NAMALWA (cell line): ENCODE data around the gene C14orf93.

Source experiments
- DNase-seq: peaks from one replicate; pipeline ENCODE4 v3.0.0-alpha.2; 2015; ENCODE audit warnings: low spot score

C14orf93 gene

DNA sequence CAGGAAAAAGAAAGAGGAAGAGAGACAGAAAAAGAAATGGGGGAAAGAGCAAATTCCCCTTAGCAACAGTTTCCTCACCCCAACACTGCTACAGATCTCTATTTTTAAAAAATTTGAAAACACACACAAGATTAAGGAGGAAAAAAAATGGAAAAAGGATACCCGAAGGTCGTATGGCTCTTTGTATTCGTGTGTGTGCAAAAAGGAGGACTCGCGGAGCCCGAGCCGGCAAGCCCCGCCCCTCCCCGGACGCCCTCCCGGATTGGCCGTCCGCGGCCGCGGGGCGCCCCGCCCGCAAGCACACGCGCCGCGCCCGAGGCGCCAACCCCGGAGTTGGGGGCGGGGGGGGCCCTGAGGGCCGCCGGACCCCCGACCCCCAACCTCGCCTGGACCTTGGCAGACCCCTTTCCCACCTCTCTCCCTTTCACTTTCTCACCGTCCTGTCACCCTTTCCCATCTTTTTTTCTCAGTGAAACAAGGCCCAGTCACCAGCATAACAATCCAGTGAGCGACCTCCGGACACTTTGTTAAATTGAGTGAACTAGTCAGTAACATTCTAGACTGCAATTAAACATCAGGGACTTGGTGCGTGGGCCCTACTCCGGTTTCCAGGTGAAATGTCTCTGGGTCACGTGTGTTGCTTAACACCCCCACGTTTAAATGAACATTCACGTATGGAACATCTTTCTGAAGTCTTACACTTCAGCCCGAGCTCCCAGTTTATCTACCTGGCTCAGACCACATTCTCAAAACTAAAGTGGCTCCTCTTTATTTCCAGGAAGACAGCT lies at the start of gene C14orf93:
TSS of gene C14orf93 (minus strand) at position 205 of the 788 bp plus-strand sequence. CDS start 11,120 bp downstream, outside the sequence.
- peak; percentile 80 for DNase-seq

DNA sequence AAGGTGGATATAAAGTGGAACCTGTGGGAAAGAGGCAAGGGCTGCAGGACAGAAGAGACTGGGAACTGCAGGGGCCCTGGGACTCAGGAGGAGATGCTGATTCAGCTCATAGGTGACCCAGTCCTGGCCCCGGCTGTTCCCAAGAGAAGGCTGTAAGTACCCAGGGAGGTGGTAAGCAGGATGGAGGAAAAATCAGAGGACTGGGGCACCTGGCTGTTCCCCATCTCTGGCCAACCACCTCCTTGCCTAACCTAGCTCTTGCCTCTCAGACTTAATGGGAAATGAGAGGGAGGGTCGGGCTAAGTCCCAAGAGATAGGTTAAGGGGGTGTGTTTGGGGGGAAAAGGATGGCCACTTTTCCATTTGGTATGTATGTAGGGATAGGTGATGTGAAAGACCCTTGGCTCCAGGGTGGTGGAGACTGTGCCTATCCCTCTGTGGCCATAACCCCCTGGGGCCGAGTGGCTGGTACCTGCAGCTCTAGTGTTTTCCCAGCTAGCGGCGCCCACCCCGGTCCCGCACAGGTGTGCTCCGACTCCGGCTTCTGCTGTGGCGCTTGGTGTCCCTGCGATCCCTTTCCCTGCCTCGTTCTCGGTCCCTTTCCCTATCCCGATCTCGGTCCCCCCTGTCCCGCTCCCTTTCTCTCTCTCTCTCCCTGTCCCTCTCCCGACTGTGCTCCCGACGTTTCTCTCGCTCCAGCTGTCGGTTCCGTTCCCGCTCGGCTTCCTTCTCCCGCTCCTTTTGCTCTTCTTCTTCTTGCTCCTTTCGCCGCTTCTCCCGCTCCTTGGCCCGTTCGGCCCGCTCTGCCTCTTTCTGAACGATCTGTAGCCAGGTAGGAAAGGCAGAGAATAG lies 48.9 kb upstream of the C14orf93 start:
- DNase-seq = no peak

DNA sequence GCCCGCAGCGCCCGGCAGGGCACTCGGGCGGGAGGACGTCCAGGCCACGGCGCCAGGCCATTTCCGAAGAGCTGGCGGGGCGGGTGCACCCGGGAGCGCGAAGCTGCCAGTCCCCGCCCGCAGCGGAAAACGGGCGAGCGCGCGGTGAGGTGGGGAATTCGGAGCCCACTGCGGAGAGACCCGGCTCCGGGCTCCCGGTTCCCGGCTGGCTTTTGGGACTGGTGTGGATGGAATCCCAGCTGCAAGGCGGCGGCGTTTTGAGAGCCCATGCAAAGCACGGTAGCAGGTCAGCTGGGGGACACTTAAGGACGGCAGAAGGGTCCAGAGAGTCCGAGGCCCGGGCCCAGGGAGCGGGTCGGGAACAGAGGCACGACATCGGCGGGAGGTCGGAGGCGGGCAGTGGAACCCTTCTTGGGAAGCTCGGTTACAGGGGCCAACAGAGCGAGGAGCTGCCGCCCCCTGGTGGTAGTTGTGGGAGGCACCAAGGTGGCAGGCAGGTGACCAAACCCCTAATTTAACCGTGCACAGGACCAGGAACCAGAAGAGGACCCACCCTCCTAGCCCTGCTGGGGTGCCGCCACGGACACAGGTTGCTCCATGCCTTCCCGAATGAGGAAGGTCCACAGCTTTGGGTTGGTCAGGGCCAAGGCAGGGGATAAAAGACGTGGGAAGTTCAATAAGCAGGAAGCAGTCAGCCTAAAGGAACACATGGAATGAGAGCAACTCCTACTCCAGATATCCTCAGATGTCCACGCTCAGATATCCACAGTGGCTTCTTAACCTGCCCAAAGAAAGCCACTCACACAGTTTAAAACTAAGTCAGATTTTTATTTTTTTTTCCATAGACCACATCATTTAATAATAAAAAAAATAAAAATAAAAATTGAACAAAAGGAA lies 48.1 kb upstream of the C14orf93 start:
- DNase-seq = peak; percentile 90

GRCh38 chr14:23056956-23057756 lies 47.2 kb upstream of the C14orf93 start, which contains the start of gene CDH24:
TSS of gene CDH24 (minus strand) at chr14:23057520. CDS start at chr14:23055733, 1,787 bp downstream.
- peak; percentile 71 for DNase-seq

- DNase-seq = peak; percentile 86
These were observed 46.4 kb upstream of the C14orf93 start for GRCh38 chr14:23056145-23056955.

GRCh38 chr14:23055621-23056144 lies 45.7 kb upstream of the C14orf93 start:
- no peak for DNase-seq

- DNase-seq = no peak
These were observed 45.2 kb upstream of the C14orf93 start for GRCh38 chr14:23055147-23055550.

DNA sequence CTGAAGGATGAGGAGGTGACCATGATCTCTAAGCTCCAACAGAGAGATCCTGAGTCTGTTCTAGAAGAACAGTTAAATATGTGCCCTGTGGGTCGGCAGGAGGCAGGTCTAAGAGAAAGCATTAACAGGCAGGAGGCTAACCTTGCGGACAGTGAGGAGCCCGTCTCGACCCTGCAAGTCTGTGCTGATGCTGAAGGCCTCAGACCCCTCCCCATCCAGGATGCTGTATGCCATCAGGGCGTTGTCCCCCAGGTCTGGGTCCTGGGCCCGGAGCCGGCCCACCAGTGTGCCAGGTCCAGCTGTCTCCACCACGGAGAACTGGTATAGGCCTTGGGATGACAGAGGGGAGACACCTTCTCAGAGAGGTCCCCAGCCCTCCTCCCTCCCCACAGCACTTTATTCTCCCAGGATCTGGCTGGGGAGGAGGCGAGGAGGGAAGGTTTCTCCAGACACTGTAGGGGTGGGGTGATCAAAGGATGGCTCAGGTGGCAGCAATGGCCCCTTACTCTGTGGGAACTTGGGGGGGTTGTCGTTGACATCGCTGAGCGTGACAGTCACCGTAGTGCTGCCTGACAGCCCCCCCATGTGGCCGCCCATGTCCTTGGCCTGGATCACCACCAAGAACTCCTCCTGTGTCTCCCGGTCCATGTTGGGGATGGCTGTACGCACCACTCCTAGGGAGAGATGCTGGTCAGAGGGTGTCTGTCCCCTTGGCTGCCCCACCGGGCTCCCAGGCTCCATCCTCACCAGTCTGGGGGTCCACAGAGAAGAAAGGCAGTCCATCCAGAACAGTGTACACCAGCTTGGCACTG lies 44.3 kb upstream of the C14orf93 start:
- DNase-seq = peak; percentile 38

DNA sequence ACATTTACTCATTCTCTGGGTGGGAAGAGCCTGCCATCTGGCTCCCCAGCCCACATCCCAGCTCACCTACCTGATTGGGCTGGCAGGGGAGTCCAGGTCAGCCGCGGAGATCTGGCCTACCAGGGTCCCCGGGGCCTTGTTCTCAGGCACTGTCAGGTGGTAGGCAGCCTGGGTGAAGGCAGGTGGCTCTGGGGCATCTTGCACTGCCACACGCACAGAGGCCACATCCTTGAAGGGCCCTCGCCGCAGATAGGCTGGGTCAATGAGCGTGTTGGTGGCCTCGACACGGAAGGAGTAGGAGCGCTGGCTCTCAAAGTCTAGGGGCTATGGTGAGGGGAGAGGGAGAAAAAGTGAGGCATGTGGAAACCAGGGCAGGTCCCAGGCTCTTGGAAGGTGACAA lies 43.5 kb upstream of the C14orf93 start:
- DNase-seq = no peak

- no peak for DNase-seq
These were observed 42.7 kb upstream of the C14orf93 start for GRCh38 chr14:23052671-23053070.

GRCh38 chr14:23052182-23052623 lies 42.3 kb upstream of the C14orf93 start:
- no peak for DNase-seq

- no peak for DNase-seq
These were observed 41.5 kb upstream of the C14orf93 start for GRCh38 chr14:23051141-23052057.

GRCh38 chr14:23049011-23049410 lies 39.1 kb upstream of the C14orf93 start:
- DNase-seq = no peak

- DNase-seq = no peak
These were observed 38.1 kb upstream of the C14orf93 start for GRCh38 chr14:23047751-23048693.

- no peak for DNase-seq
These were observed 37.2 kb upstream of the C14orf93 start for GRCh38 chr14:23047034-23047634.
